H1 (cell line): Measurements from ENCODE around the gene IER5. TPM values are rescaled to one million over a fixed set of nuclear protein-coding genes. Genes with fewer than 3 reads are reported as not detected.

Experiments
- MAFK ChIP-seq: IDR thresholded peaks from 2 replicates; pipeline ENCODE4 v1.6.1; 2012; ENCODE audit warnings: low read depth, mild to moderate bottlenecking, improper control_type of control experiment, low read length
- POLR2A ChIP-seq, 2 experiments: IDR thresholded peaks; 1 replicate in 1 of 2; 2 replicates in 1 of 2; pipeline ENCODE4 v1.6.1; 2011; ENCODE audit warnings: low read depth in 2 of 2, low read length in 2 of 2, mild to moderate bottlenecking in 2 of 2; ENCODE audit errors: control extremely low read depth in 1 of 2
- RFX5 ChIP-seq: IDR thresholded peaks from 2 replicates; pipeline ENCODE4 v1.6.1; 2011; ENCODE audit warnings: low read depth, low read length, improper control_type of control experiment, borderline replicate concordance
- SUZ12 ChIP-seq: fragments of 200-600 bp; sonication (generic); IDR thresholded peaks from 2 replicates; pipeline ENCODE4 v1.6.1; 2012; ENCODE audit warnings: mild to moderate bottlenecking, inconsistent platforms, low read length, moderate library complexity, mixed read lengths
- polyA plus RNA-seq, 7 experiments: library from polyadenylated mRNA; depleted of rRNA in 3 of 7; stranded (reverse) in 5 of 7; unstranded in 2 of 7; fragments of >200 nt in 5 of 7; fragments of 200-250 nt in 2 of 7; gene quantifications; 1 replicate in 5 of 7; 2 replicates in 1 of 7; 4 replicates in 1 of 7; pipeline versions ENCODE4 v1.2.1 to v1.2.3, GENCODE V29; 2011 to 2013; ENCODE audit warnings: missing spikeins in 2 of 7, mixed read lengths in 2 of 7
- total RNA-seq: library from RNA; stranded (reverse); fragmentation: NEBNext Ultra II Directional; extraction: Animal tissue kit (Norgen Biotek cat#: 25700); gene quantifications from 2 replicates; pipeline ENCODE4 v1.2.1, GENCODE V29; 2021

The IER5 gene
- total and polyA plus RNA-seq, 2 of the 8 experiments (the other 6 are each of a cell fraction or from before 2014, with no cell fraction given): 3.5 to 7.7 TPM

- TF ChIP-seq RFX5 (no peak), MAFK (no peak), SUZ12 (no peak), POLR2A (IDR thresholded peaks at IDR 0.05; ENCODE audit: control extremely low read depth in 1 of 2, low read depth in 2 of 2, low read length in 2 of 2) (no peak)
Observed at GRCh38 chr1:181095763-181096184, 7.3 kb downstream of the IER5 start (continued).
